Duodenal mucosa (tissue), 2 donors: ENCODE measurements around the gene ITPKC.

ENCODE experiments used
- H3K27ac ChIP-seq: one replicate; pipeline ENCODE4 v1.7.0; 2013; ENCODE audit warnings: low read depth, low read length
- H3K27me3 ChIP-seq, 2 donors: one replicate each; pipeline ENCODE4 v1.7.0; 2013; ENCODE audit warnings: low read length in 2 of 2, control low read depth in 1 of 2; ENCODE audit not compliant: insufficient read depth in 2 of 2, control insufficient read depth in 1 of 2
- H3K36me3 ChIP-seq, 2 donors: one replicate each; pipeline ENCODE4 v1.7.0; 2013; ENCODE audit warnings: low read length in 2 of 2, control low read depth in 1 of 2; ENCODE audit not compliant: insufficient read depth in 2 of 2, control insufficient read depth in 1 of 2
- H3K4me1 ChIP-seq, 2 donors: one replicate each; pipeline ENCODE4 v1.7.0; 2013; ENCODE audit warnings: low read length in 2 of 2, control low read depth in 1 of 2; ENCODE audit not compliant: insufficient read depth in 2 of 2, control insufficient read depth in 1 of 2
- H3K4me3 ChIP-seq, 2 donors: one replicate each; pipeline ENCODE4 v1.7.0; 2013; ENCODE audit warnings: low read length in 2 of 2, low read depth in 1 of 2
- H3K9ac ChIP-seq, 2 donors: one replicate each; pipeline ENCODE4 v1.7.0; 2013; ENCODE audit warnings: low read length in 2 of 2, low read depth in 1 of 2
- H3K9me3 ChIP-seq, 2 donors: one replicate each; pipeline ENCODE4 v1.7.0; 2013; ENCODE audit warnings: low read length in 2 of 2, control low read depth in 1 of 2; ENCODE audit not compliant: control insufficient read depth in 1 of 2

Gene ITPKC

DNA sequence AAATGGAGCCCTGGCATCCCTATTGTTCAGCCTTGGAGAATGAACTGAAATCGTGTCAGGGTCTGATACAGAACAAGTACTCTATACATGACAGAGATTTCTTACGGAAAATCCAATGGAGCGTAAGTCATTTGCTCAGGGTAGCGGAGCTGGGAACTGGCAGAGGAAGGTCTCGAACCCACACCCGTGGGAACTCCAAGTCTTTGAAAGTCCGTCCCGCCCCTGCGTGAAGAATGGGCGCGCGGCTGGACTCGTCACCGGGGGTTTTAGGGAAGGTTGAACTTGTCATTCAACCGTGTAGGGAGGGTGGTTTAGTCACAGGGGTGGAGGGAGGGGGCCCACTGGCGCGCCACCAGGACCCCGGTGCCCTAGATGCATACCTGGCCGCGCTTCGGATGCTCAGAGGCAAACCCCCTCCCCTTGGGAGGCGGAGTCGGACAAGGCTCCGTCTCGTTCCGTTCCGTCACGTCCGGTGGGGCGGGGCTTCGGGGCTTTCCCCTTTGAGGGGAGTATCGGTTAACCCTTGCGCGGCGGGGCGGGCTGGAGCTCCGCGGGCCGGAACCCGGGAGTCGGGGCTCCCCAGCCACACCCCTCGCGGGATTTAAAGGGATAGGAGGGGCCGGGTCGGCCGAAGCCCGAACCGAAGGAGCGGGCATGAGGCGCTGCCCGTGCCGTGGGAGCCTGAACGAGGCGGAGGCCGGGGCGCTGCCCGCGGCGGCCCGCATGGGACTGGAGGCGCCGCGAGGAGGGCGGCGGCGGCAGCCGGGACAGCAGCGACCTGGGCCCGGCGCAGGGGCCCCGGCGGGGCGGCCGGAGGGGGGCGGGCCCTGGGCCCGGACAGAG, at the start of gene ITPKC, which contains the start of gene COQ8B:
Gene ITPKC, plus strand, starts transcription at position 631 of the 843 bp plus-strand sequence. Its CDS starts 24 bp downstream, at position 655.
Gene COQ8B, minus strand, starts transcription at position 405 of the 843 bp plus-strand sequence. CDS start 2,254 bp downstream, outside the sequence.
- Histone ChIP-seq H3K9ac (peak within 1 kb of the TSS; percentile 98 to 99), H3K4me1 (peaks cover 35 to 46% of the 10 kb centered on the region in 2 donors)

DNA sequence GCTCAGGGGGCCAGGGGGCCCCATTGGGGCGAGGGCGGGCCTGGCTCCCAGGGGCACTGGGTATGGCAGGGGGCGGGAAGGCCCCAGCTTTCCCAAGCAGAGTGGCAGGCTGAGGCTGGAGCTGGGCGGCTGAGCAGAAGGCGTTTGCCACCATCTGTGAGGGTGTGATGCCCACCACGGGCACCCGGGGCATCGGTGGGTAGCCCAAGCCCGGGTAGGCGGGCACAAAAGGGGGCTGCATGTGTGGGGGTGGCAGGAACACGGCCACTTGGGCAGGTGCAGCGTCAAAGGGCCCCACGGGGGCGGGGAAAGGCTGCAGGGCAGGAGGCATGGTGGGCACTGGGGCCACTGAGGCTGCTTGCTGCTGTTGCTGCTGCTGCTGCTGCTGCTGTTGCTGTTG, 49.3 kb upstream of the ITPKC start:
- no peaks in the 10 kb centered on the region for H3K27me3 ChIP-seq
- H3K9ac ChIP-seq: no peak overlapping the region
- no peak overlapping the region for H3K27ac ChIP-seq
- peaks cover 0 to 7% of the 10 kb centered on the region in 2 donors for H3K4me1 ChIP-seq
- H3K9me3 ChIP-seq: no peaks in the 10 kb centered on the region
- peaks cover 27 to 36% of the 10 kb centered on the region in 2 donors for H3K36me3 ChIP-seq
- no peak overlapping the region for H3K4me3 ChIP-seq

More for the DNA sequence above, at the start of gene ITPKC, which contains the start of gene COQ8B:
- Histone ChIP-seq H3K27me3 (no peaks in the 10 kb centered on the region), H3K4me3 (peak within 1 kb of the TSS; percentile 89 to 90), H3K9me3 (no peaks in the 10 kb centered on the region), H3K27ac (peak within 1 kb of the TSS; percentile 97), H3K36me3 (peaks cover 0 to 5% of the 10 kb centered on the region in 2 donors)

DNA sequence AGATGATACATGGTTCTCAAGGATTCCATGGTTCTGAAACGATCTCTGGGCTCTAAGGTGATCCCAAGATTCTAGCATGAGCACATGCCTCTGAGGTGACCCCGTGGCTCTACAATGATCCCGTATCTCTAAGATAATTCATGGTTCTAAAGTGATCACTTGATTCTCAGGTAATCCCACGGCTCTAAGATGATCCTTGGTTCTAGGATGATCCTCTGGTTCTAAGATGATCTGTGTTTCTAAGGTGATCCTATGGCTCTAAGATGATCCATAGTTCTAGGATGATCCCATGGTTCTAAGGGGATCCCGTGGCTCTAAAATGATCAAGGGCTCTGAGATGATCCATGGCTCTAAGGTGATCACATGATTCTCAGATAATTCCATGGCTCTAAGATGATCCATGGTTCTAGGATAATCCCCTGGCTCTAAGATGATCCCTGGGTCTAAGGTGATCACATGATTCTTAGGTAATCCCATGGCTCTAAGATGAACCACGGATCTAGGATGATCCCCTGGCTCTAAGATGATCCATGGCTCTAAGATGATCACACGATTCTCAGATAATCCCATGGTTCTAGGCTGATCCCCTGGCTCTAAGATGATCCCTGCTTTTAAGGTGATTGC, 47.8 kb upstream of the ITPKC start:
- Histone ChIP-seq H3K27me3 (no peaks in the 10 kb centered on the region), H3K4me1 (no peaks in the 10 kb centered on the region), H3K9me3 (no peaks in the 10 kb centered on the region), H3K27ac (no peak overlapping the region), H3K9ac (no peak overlapping the region), H3K36me3 (peaks cover 35 to 48% of the 10 kb centered on the region in 2 donors), H3K4me3 (no peak overlapping the region)

DNA sequence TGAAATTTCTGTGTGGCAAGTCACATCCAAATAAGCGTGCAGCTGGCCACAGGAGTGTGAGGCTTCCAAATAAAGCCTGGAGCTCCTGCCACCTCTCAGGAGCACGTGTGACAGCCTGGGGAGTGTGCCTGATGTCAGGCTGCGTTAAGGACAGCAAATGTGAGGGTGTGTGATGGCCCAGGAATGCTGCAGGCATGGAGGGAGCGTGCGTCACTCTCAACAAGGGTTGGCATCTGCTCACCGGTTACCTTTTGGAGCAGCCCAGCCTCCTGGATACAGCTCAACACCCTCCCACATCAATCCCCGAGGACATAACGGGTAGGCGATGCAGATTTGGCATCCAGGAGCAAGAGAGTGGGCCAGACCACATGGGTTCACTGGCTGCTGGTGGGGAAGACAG, 45.5 kb upstream of the ITPKC start:
- Histone ChIP-seq H3K9me3 (no peaks in the 10 kb centered on the region), H3K36me3 (peaks cover 35 to 58% of the 10 kb centered on the region in 2 donors)

DNA sequence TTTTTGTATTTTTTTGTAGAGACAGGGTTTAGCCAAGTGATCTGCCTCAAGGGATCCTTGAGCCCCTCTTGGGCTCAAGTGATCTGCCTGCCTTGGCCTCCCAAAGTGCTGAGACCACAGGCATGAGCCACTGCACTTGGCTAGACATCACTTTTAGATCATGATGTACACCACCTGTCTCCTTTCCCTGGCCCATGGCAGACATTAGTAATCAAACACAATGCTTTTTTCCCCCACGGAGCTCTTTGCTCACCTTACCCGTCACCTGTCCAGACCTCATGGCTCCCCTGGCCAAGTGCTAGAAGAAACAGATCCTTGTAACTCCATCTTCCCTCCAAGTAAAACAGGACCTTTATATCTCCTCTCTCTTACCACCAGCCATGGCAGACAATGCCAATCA, 44.9 kb upstream of the ITPKC start:
- Histone ChIP-seq H3K27me3 (no peaks in the 10 kb centered on the region), H3K4me3 (no peak overlapping the region), H3K9me3 (no peaks in the 10 kb centered on the region), H3K4me1 (no peaks in the 10 kb centered on the region), H3K27ac (no peak overlapping the region), H3K36me3 (peaks cover 35 to 60% of the 10 kb centered on the region in 2 donors), H3K9ac (no peak overlapping the region)

More for the DNA sequence above, 45.5 kb upstream of the ITPKC start:
- Histone ChIP-seq H3K27me3 (no peaks in the 10 kb centered on the region), H3K4me1 (no peaks in the 10 kb centered on the region), H3K4me3 (no peak overlapping the region), H3K27ac (no peak overlapping the region), H3K9ac (no peak overlapping the region)

DNA sequence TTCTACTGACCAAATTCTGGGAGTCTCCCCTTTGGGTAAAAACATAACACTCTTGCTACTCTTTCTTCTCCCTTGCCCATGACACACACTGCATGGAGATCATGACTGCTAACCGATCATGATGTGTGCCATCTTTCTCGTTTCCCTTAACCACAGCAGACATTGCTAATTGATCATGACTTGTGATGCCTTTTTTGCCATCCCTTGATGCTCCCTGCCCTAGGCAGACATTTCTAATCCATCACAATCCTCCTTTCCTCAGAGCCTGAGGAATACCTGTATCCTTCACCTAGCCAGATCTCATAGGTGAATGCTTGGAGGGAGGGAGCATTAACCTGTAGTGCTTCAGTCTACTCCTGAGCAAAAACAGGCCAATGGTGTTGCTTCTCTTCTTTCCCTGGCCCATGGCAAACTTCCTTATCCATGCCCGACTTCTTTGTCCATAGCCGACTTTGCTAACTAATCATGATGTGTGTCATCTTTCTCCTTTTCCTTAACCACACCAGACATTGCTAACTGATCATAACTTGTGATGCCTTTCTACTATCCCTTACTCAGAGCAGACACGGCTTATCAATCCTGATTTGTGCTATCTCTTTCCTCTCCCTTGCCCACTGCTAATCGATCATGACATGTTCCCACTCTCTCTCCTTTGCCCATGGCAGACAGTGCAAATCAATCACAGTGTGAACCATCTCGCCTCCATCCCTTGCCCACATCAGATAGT, 44.2 kb upstream of the ITPKC start:
- H3K4me1 ChIP-seq: no peaks in the 10 kb centered on the region
- no peak overlapping the region for H3K27ac ChIP-seq
- no peak overlapping the region for H3K4me3 ChIP-seq
- H3K27me3 ChIP-seq: no peaks in the 10 kb centered on the region
- no peak overlapping the region for H3K9ac ChIP-seq
- no peaks in the 10 kb centered on the region for H3K9me3 ChIP-seq
- peaks cover 35 to 64% of the 10 kb centered on the region in 2 donors for H3K36me3 ChIP-seq

DNA sequence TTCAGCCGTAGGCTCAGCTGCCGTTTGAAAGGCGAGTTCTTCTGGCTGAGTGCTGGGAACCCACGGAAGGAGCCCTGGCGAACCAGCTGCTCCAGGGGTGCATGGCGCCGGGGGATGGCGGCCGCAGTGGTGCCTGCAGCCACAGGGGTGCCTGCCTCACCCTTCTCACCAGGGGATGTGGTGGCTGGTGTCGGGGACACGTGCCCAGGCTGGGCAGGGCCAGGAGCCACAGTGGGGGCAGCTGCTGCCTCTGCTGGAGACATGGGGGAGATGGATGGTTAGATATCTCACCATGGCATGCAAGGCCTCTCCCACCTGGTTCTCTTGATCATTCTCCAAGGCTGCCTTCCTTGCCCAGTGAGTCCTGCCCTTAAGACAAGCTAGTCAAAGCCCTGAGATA, 43.5 kb upstream of the ITPKC start:
- H3K27ac ChIP-seq: no peak overlapping the region
- peaks cover 35 to 71% of the 10 kb centered on the region in 2 donors for H3K36me3 ChIP-seq
- no peaks in the 10 kb centered on the region for H3K27me3 ChIP-seq
- H3K9ac ChIP-seq: no peak overlapping the region
- no peaks in the 10 kb centered on the region for H3K9me3 ChIP-seq
- no peaks in the 10 kb centered on the region for H3K4me1 ChIP-seq
- H3K4me3 ChIP-seq: no peak overlapping the region

DNA sequence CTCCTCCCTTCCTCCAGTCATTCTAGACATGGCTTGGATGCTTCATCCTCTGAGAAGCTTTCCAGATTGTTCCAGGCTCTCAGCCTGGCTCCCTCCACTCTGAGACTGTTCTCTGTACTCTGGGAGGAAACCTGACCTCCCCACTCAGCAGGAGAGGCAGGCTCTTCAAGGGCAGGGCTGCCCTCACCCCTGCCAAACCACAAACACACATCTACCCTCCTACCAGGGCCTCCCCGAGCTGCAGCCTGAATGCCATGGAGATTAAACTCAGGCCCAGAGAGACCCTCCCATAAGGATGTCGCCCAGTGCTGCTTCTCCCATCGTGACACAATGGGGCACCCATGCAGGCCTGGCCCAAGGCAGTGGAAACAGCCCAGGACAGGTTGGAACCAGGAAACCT, 42.6 kb upstream of the ITPKC start:
- Histone ChIP-seq H3K36me3 (peaks cover 28 to 69% of the 10 kb centered on the region in 2 donors), H3K27ac (no peak overlapping the region), H3K4me1 (no peaks in the 10 kb centered on the region), H3K9ac (no peak overlapping the region), H3K4me3 (no peak overlapping the region), H3K27me3 (no peaks in the 10 kb centered on the region), H3K9me3 (no peaks in the 10 kb centered on the region)

DNA sequence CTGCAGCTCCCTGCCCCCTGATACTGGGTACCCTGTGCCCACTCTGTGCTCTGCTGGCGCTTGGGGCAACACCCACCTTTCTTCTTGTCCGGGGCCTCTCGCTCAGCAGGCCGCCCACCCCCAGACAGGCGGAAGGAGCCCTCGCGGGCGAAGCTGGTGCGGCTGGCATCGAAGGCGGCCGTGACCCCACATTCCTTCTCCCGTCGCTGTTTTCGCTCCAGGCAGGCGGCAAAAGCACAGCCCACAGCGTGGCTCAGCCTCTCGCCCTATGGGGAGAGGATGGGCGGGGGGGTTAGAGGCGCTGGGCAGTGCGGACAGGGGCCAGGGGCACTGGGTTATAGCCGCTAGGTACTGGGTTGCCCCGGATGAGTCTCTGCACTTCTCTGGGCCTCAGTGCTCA, 39.8 kb upstream of the ITPKC start:
- no peak overlapping the region for H3K4me3 ChIP-seq
- no peak overlapping the region for H3K9ac ChIP-seq
- no peaks in the 10 kb centered on the region for H3K4me1 ChIP-seq
- no peaks in the 10 kb centered on the region for H3K9me3 ChIP-seq
- H3K27me3 ChIP-seq: no peaks in the 10 kb centered on the region
- peaks cover 16 to 53% of the 10 kb centered on the region in 2 donors for H3K36me3 ChIP-seq
- no peak overlapping the region for H3K27ac ChIP-seq

DNA sequence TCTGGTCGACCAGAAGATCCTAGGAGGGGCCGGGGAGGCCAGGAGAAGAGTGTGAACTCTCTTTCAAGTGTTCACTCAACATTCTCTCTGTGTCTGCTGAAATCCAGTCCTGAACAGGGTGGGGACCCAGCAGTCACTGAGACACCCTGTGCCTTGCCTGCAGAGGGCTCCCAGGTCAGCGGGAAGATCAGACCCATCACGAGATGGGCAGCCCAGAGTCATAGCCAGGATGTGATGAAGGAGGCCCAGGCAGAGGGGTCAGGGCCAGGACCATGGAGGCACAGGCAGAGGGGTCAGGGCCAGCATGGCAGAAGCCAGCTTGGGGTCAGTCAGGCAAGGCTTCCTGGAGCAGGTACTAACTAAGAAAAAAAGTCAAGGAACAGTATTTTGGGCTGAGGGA, 35.9 kb upstream of the ITPKC start:
- peaks cover 16 to 48% of the 10 kb centered on the region in 2 donors for H3K36me3 ChIP-seq
- no peaks in the 10 kb centered on the region for H3K9me3 ChIP-seq
- no peaks in the 10 kb centered on the region for H3K27me3 ChIP-seq
- no peak overlapping the region for H3K27ac ChIP-seq
- no peak overlapping the region for H3K4me3 ChIP-seq
- no peaks in the 10 kb centered on the region for H3K4me1 ChIP-seq
- H3K9ac ChIP-seq: no peak overlapping the region
